Measurements from ENCODE around the gene SH3BP5.

DNA sequence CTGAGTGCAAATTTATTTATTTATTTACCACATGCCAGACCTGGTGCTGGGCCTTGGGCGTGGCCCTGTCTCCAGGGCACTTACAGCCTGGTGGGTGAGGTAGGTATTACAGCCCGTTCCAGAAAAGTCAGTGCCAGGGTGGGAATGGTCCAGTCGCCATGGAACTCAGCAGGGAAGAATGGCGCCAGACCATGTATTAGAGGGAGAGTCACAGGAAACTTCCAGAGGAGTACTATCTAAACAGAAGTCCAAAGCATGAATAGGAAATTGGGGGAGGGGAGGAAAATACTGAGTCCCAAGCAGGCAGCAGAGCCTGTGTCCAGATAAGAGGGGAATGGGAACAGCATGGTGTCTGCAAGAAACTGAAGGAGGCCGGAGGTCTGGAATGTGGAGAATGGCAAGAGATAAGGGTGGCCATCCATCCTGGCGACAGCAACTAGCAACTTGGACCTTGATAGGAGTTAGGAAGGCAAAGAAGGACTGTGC, 27.0 kb downstream of the SH3BP5 start:
- no peak for TF ChIP-seq POLR2A (IDR thresholded peaks at IDR 0.05; ENCODE audit: borderline replicate concordance, extremely low read depth, insufficient read depth, insufficient read length)
- no peak for TF ChIP-seq SP1 (IDR thresholded peaks at IDR 0.05; ENCODE audit: low read depth)
- no peak for TF ChIP-seq EZH2 (IDR thresholded peaks at IDR 0.05)
- TF ChIP-seq POLR2AphosphoS5 (IDR thresholded peaks at IDR 0.05; ENCODE audit: low read depth, low read length): no peak
- TF ChIP-seq, protein P1, sequence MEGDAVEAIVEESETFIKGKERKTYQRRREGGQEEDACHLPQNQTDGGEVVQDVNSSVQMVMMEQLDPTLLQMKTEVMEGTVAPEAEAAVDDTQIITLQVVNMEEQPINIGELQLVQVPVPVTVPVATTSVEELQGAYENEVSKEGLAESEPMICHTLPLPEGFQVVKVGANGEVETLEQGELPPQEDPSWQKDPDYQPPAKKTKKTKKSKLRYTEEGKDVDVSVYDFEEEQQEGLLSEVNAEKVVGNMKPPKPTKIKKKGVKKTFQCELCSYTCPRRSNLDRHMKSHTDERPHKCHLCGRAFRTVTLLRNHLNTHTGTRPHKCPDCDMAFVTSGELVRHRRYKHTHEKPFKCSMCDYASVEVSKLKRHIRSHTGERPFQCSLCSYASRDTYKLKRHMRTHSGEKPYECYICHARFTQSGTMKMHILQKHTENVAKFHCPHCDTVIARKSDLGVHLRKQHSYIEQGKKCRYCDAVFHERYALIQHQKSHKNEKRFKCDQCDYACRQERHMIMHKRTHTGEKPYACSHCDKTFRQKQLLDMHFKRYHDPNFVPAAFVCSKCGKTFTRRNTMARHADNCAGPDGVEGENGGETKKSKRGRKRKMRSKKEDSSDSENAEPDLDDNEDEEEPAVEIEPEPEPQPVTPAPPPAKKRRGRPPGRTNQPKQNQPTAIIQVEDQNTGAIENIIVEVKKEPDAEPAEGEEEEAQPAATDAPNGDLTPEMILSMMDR (IDR thresholded peaks at IDR 0.05 in 2 of 3, conservative IDR thresholded peaks at IDR 0.05 in 1 of 3; ENCODE audit: borderline replicate concordance in 1 of 3, insufficient read depth in 1 of 3, low read depth in 2 of 3, low read length in 2 of 3): peak in 2 of 3 experiments; percentile 53 to 58; a peak in 4 of 6 replicates
- no peak for TF ChIP-seq EGR1 (IDR thresholded peaks at IDR 0.05; ENCODE audit: low read depth)
- TF ChIP-seq RAD21 (IDR thresholded peaks at IDR 0.05; ENCODE audit: low read depth): no peak
- TF ChIP-seq SRF (IDR thresholded peaks at IDR 0.05; ENCODE audit: low read depth): no peak
- no peak for TF ChIP-seq ZBTB33 (IDR thresholded peaks at IDR 0.05; ENCODE audit: extremely low read depth, insufficient replicate concordance, low read length)
